ENCODE results near the gene CEACAM18.

DNA sequence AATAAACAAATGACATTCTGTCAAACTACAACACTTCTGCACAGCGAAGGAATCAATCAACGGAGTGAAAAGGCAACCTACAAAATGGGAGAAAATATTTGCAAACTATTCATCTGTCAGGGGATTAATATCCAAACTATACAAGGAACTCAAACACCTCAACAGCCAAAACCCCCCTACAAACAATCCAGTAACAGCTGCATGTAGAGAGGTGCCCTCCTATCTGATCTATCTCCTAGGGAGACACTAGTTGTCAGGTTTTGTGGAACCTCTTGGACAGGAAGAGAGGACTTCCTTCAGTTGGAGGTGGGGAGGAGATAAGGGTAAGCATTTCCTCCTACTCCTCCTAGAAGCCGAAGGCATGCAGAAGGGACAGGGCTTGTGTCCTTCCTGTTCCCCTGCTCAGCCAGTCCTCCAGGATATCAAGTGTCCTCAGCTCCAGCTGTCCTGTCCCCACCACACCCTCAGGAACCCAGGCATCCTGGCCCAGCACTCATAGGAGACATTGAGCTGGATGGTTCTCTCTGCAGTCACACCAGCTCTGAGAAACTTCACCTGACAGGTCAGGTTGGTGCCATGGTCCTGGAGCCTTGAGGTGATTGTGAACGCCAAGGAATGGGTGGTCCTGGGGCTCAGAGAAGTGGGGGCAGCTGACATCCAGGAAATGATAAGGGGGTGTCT lies 10.3 kb upstream of the CEACAM18 start:
- TF ChIP-seq, protein P1, sequence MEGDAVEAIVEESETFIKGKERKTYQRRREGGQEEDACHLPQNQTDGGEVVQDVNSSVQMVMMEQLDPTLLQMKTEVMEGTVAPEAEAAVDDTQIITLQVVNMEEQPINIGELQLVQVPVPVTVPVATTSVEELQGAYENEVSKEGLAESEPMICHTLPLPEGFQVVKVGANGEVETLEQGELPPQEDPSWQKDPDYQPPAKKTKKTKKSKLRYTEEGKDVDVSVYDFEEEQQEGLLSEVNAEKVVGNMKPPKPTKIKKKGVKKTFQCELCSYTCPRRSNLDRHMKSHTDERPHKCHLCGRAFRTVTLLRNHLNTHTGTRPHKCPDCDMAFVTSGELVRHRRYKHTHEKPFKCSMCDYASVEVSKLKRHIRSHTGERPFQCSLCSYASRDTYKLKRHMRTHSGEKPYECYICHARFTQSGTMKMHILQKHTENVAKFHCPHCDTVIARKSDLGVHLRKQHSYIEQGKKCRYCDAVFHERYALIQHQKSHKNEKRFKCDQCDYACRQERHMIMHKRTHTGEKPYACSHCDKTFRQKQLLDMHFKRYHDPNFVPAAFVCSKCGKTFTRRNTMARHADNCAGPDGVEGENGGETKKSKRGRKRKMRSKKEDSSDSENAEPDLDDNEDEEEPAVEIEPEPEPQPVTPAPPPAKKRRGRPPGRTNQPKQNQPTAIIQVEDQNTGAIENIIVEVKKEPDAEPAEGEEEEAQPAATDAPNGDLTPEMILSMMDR (conservative IDR thresholded peaks at IDR 0.05 in 1 of 2, IDR thresholded peaks at IDR 0.05 in 1 of 2; ENCODE audit: extremely low read depth in 1 of 2, insufficient read depth in 1 of 2, low read depth in 1 of 2, low read length in 2 of 2), result no peak
- no peak for TF ChIP-seq EZH2 (IDR thresholded peaks at IDR 0.05; ENCODE audit: borderline replicate concordance, low read length)
